ENCODE data around the gene C17orf58. TPM values are rescaled to one million over a fixed set of nuclear protein-coding genes. Genes with fewer than 3 reads are reported as not detected.

The C17orf58 gene
- total and polyA plus RNA-seq, 2 of the 8 experiments (the other 6 are each of a cell fraction or from before 2014, with no cell fraction given): 22.6 to 24.1 TPM

DNA sequence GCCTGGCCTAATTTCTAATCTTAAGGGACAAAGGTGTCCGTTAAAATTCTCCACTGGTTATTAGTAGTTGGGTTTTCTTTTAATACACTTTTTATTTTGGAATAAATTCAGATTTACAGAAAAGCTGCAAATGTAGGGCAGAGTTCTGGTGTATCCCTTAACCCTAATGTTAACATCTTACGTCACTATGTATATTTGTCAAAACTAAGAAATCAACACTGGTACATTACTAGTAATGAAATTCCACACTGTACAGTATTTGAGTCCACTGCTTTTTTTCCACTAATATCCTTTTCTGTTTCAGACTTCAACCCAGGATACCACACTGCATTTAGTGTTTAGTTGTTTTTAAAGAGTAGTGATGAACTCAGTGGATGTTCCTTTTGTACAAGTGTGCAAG lies 20.6 kb upstream of the C17orf58 start:
- no peak overlapping the region for H2BK12ac ChIP-seq (ENCODE audit: low read depth, low read length)
- no peaks in the 10 kb centered on the region for H4K20me1 ChIP-seq (replicated peaks in 1 of 2; ENCODE audit: control insufficient read depth in 1 of 2, insufficient read depth in 2 of 2, low read length in 2 of 2)
- no peaks in the 10 kb centered on the region for H3K9me3 ChIP-seq (ENCODE audit: insufficient read depth in 2 of 2, low read depth in 1 of 2, low read length in 1 of 2)
- no peaks in the 10 kb centered on the region for H3K36me3 ChIP-seq (ENCODE audit: control insufficient read depth in 2 of 4, insufficient read depth in 4 of 4, low read length in 3 of 4)
- H3K79me1 ChIP-seq (ENCODE audit: low read depth, low read length): no peaks in the 10 kb centered on the region
- H3K4ac ChIP-seq (replicated peaks; ENCODE audit: insufficient read length, low read depth, low read length): no peak overlapping the region
- H3K4me3 ChIP-seq (ENCODE audit: extremely low read depth in 1 of 4, insufficient read depth in 2 of 4, low read depth in 3 of 4, low read length in 4 of 4): no peak overlapping the region
- no peaks in the 10 kb centered on the region for H3K79me2 ChIP-seq (ENCODE audit: control insufficient read depth in 1 of 2, insufficient read depth in 2 of 2, low read length in 2 of 2)
- H2AK5ac ChIP-seq (ENCODE audit: low read depth, low read length): no peak overlapping the region
- no peak overlapping the region for H3K4me2 ChIP-seq (ENCODE audit: insufficient read depth in 1 of 2, low read depth in 2 of 2, low read length in 2 of 2)
- ChIA-PET CTCF (ENCODE audit: partially characterized antibody) (interaction anchor here (0.6 to 2.1 kb wide), 6 partner anchors 8 to 53 kb away, joined by 3 to 9 read pairs (median 5); no protein-coding TSS in a partner anchor), POLR2A (ENCODE audit: partially characterized antibody) (interaction anchor here (0.8 to 6.7 kb wide), 2 partner anchors 15 to 22 kb away, joined by 3 to 104 read pairs; partner anchors contain the start of gene KPNA2)
- no peak overlapping the region for H3K18ac ChIP-seq (ENCODE audit: extremely low read depth, low read length)
- no peak overlapping the region for H3K9ac ChIP-seq (replicated peaks in 1 of 4; ENCODE audit: extremely low read depth in 1 of 4, low read depth in 3 of 4, low read length in 3 of 4)
- no peak overlapping the region for H2AFZ ChIP-seq (ENCODE audit: low read length)
- H3K14ac ChIP-seq (ENCODE audit: insufficient read length): no peak overlapping the region
- no peaks in the 10 kb centered on the region for H3K27me3 ChIP-seq (replicated peaks in 1 of 4; ENCODE audit: control insufficient read depth in 3 of 4, extremely low read depth in 1 of 4, insufficient read depth in 3 of 4, low read length in 3 of 4)
- H2BK5ac ChIP-seq (ENCODE audit: low read depth, low read length): no peak overlapping the region
- 96% methylated on average over 2 of the region's 2 CpGs; no CpG with 5 or more reads in 1 of the 2 experiments for WGBS, 2 experiments (ENCODE audit: extremely low coverage in 1 of 2, insufficient coverage in 1 of 2, insufficient read length in 1 of 2, insufficient replicate concordance in 2 of 2, low coverage in 1 of 2, low lambda C conversion rate in 2 of 2, missing lambda C conversion rate in 1 of 2)
- no peak overlapping the region for H3K27ac ChIP-seq (ENCODE audit: low read depth, low read length)
- FAIRE-seq (no peak), DNase-seq (ENCODE audit: low read depth in 1 of 2, low spot score in 2 of 2) (no peak)
- no peak overlapping the region for H2BK120ac ChIP-seq (replicated peaks; ENCODE audit: low read depth, low read length)
- no peak overlapping the region for H4K5ac ChIP-seq (ENCODE audit: insufficient read length, low read depth, low read length)
- no peak overlapping the region for H2BK15ac ChIP-seq (ENCODE audit: low read length)
- peaks cover 0 to 3% (median 1%) of the 10 kb centered on the region in 4 experiments; a peak in 4 of 7 replicates for H3K4me1 ChIP-seq (replicated peaks in 1 of 4; ENCODE audit: control insufficient read depth in 3 of 4, insufficient read depth in 4 of 4, low read length in 3 of 4)
- no peak overlapping the region for H2BK20ac ChIP-seq (ENCODE audit: low read length)
- no peak overlapping the region for H4K91ac ChIP-seq (replicated peaks; ENCODE audit: insufficient read length, low read length)
- H3K23me2 ChIP-seq (ENCODE audit: low read depth, low read length): peaks cover 5% of the 10 kb centered on the region; the same call in 1 of the 2 replicates
- H4K8ac ChIP-seq (ENCODE audit: extremely low read depth, insufficient read depth, low read length): no peak overlapping the region
- no peak overlapping the region for H3K56ac ChIP-seq (replicated peaks; ENCODE audit: insufficient read length, low read depth, low read length)
- H3K23ac ChIP-seq (ENCODE audit: insufficient read length): no peak overlapping the region
- no peak for TF ChIP-seq TCF12 (IDR thresholded peaks at IDR 0.05; ENCODE audit: low read depth, low read length)
- no peak for TF ChIP-seq FOSL1 (IDR thresholded peaks at IDR 0.05; ENCODE audit: insufficient read depth, low read depth, low read length)

Data from H1 (cell line).